Gastrocnemius medialis (tissue), 4 donors: ENCODE data around the gene POLR2H.

Experiments
- POLR2A ChIP-seq, 2 donors: fragments of 450-650 bp; IDR thresholded peaks; one replicate each; pipeline ENCODE4 v1.6.1; 2017; ENCODE audit warnings: antibody characterized with exemption in 2 of 2, mild to moderate bottlenecking in 2 of 2, moderate library complexity in 2 of 2
- TF ChIP-seq, protein P1 (sequence below), 5 experiments: fragments of 450-650 bp in 3 of 5; fragments of 200-600 bp in 2 of 5; sonication (generic) in 2 of 5; IDR thresholded peaks in 4 of 5; conservative IDR thresholded peaks in 1 of 5; 1 replicate in 4 of 5; 2 replicates in 1 of 5; pipeline ENCODE4 v1.5.1; 2016 to 2019; ENCODE audit warnings: antibody characterized with exemption in 5 of 5, mild to moderate bottlenecking in 3 of 5, moderate library complexity in 3 of 5

DNA sequence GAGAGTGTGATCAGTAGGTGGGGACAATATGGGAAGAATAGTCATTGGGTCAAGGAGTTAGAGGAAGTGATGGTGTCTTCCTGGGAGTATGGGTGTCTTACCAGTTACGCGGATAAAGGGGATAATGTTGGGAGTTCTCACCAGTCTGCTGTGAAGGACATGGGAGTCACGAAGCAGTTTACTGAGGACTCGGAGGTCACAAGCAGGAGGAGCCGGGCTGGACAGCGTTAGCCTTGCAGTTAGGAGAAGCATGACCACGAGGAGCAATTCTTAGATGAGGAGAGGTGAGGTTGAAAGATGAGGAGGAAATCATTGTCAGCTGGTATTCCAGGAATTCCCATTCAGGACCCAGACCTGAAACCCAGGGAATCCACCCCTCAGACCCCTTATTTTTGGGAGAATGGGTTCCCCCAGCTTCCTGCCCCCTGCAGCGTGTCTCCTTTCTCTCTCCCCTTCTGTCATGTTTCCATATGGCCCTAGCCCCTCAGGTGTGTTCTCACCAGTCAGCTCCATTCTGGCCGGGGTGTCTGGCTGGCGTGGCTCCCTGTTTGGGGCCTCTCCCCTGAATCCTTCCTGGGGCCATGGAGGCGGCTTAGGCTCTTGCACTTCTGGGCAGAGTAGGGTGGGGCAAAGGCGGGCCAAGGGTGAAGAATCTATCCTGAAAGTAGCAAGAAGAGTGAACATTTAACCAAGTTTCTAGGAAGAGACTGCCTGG is 14.4 kb downstream of the POLR2H start:
- TF ChIP-seq, protein P1, sequence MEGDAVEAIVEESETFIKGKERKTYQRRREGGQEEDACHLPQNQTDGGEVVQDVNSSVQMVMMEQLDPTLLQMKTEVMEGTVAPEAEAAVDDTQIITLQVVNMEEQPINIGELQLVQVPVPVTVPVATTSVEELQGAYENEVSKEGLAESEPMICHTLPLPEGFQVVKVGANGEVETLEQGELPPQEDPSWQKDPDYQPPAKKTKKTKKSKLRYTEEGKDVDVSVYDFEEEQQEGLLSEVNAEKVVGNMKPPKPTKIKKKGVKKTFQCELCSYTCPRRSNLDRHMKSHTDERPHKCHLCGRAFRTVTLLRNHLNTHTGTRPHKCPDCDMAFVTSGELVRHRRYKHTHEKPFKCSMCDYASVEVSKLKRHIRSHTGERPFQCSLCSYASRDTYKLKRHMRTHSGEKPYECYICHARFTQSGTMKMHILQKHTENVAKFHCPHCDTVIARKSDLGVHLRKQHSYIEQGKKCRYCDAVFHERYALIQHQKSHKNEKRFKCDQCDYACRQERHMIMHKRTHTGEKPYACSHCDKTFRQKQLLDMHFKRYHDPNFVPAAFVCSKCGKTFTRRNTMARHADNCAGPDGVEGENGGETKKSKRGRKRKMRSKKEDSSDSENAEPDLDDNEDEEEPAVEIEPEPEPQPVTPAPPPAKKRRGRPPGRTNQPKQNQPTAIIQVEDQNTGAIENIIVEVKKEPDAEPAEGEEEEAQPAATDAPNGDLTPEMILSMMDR (IDR thresholded peaks at IDR 0.05 in 4 of 5, conservative IDR thresholded peaks at IDR 0.05 in 1 of 5) = no peak
- TF ChIP-seq POLR2A (IDR thresholded peaks at IDR 0.05) = no peak
